ENCODE results near the gene LRRC45.

- TF ChIP-seq CTCF (conservative IDR thresholded peaks at IDR 0.05; ENCODE audit: low read depth in 2 of 2) (no peak), POLR2AphosphoS5 (IDR thresholded peaks at IDR 0.05; ENCODE audit: low read depth) (no peak), NANOG (IDR thresholded peaks at IDR 0.05; ENCODE audit: borderline replicate concordance) (no peak), EZH2 (IDR thresholded peaks at IDR 0.05; ENCODE audit: low read depth, unreplicated experiment) (no peak), CREB1 (CRISPR knock-in tag; IDR thresholded peaks at IDR 0.05; ENCODE audit: low read depth) (no peak), EZH2phosphoT487 (IDR thresholded peaks at IDR 0.05; ENCODE audit: unreplicated experiment) (no peak), REST (IDR thresholded peaks at IDR 0.05; ENCODE audit: unreplicated experiment) (no peak), ZNF114 (CRISPR knock-in tag; IDR thresholded peaks at IDR 0.05) (no peak)
These were observed 36.5 kb upstream of the LRRC45 start for GRCh38 chr17:81986606-81987005.
